GM18873 (cell line): ENCODE measurements around the gene SLIT3.

Experiments used
- ATAC-seq: cut with Tn5 transposase; IDR thresholded peaks from one replicate; pipeline ENCODE4 v1.9.1; 2021; ENCODE audit warnings: mild to moderate bottlenecking, moderate library complexity, moderate number of reproducible peaks; ENCODE audit not compliant: unreplicated experiment, low FRiP score

Gene SLIT3

DNA sequence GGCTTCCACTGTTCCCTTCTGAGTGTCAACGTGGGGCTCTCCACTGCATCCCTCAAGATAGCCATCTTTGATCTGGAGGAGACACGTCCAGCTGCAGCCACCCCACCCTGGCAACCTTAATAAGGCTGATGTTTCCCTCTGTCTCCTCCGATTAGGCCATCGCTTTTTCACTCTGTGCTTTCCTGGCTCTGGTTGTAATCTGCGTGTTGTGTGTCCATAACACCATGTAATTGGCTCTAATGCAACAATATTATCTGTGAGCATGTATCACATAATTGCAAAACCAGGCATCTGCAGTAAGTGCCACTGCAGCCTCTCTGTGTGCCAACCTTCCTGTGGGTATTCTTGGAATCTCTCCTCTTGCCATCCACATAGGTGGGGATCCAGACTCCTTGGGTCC is 471.9 kb downstream of the SLIT3 start:
- no peak for ATAC-seq

DNA sequence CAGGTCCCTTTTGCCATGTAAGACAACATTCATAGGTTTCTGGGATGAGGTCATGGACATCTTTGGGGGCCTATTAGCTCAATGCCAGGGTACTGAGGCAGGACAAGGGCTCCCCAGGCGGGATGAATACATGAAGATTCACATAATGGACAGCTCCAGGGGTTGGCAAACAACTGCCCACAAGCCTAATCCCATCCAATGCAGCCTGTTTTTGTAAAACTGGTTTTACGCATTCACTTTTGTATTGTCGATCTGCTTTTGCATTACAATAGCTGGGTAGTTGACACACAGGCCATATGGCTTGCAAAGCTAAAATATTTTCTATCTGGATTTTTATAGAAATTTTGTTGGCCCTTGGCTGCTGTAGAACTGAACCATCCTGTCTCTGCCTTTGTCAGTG is 473.3 kb downstream of the SLIT3 start:
- ATAC-seq = no peak

DNA sequence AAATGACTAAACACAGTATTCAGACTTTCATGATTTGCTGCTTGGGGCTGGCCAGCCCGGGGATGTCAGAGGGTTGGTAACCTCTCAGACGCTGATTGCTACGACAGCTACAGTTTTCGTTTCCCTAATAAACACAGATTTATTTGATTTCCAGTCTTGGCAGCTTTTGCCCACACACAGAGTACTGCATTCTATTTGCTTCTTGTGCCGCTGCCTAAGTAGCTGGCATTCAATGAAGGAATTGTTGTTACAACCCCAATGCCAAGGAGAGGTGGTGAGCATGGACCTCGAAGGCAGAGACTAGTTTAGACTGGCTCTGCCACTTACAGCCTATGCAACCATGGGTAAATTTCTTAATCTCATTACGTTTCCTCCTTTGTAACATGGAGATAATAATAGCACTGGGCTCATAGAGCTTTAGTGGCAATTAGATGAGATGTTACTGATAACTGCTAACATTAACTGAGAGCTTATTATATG is 474.7 kb downstream of the SLIT3 start:
- ATAC-seq = no peak

DNA sequence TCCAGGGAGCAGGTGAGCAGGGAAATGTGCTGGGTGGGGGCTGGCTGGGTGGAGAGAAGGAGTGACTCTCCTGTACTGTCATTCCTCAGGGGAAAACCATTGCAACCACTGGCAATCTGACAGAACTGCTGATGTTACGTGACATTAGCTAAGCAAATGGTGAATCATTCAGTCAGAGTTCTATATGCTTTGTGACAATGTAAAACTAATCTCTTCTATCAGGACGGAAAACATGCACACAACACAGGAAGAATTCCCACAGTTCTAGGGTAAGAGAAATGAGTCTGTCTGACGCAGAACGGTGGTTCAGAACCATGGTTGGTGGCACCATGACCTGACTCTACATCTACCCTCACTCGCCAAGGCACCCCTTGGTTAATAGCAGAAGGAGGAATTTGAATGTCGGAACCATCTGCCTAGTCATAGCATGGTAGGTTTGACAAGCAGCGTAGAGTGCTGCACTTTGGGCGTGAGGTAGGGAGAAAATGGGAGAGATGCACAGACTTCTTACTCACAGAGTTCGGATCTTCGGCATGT is 478.1 kb downstream of the SLIT3 start:
- no peak for ATAC-seq

DNA sequence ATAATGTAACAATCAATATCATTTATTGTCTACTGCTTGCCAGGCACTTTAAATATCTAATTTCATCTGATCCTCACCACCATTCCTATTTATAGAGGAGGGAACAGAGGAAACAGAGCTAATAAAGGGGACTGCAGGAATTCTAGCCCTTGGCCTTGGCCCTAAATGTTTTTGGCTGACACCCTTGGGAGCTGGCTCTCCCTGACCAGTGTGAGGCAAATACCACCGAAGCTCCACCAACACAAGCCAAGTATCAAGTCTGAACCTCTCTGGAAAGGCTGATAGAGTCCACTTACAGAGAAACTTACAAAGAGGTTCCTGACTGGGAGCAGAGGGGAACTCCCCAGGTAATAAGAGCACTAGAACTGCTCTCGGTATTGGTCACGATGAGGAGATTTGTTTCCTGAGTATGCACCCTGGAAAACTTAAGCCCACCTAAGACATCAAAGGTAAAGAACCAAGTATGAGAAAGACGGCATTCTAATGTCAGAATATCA is 478.6 kb downstream of the SLIT3 start:
- no peak for ATAC-seq

DNA sequence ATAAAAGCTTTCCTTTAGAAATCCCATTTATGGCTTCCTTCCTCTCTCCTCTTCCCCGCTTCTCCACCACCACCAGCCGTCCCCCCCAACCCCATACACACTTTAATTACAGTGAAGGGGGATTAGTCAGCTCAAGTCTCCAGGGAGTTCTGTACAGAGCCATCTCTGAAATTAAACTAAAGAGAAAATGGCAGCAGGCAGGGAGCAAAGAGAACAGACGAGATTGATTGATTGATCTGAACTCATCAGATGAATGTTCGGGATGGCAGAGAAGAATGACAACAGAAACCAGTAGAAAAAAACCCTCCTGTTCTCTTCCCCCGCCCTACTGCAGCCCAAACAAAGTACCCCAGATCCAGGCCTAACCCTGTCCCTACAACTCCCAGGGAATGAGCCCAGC is 480.1 kb downstream of the SLIT3 start:
- ATAC-seq = no peak

DNA sequence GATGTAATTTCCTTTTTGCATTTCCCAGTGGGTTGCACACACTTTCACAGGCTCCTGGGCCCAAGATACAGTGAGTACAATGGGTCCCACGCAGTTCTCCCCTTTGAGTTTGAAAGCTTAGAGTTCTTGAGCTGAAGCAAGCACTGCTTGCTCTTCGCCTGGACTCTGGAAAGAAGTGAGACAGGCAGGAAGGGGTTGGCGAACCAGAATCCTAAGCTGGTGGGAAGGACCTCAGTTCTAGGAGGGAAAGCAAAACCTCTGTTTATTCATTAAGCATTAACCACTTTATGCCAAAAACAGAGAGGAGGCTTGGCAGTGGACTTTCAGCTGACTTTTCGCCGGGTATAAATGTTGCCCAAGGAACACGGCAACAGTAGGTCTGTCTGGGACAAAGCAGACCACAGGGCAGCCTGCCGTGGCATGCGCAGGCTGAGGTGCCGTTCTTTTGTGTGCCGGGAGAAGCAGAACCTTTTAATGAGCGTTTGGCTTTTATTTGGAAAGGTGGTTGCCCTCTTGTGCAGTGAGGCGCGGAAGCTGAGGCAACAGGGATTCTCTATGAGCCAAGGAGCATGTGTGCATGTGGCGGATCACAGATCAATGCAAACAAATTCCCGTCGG is 481.8 kb downstream of the SLIT3 start:
- ATAC-seq = no peak

DNA sequence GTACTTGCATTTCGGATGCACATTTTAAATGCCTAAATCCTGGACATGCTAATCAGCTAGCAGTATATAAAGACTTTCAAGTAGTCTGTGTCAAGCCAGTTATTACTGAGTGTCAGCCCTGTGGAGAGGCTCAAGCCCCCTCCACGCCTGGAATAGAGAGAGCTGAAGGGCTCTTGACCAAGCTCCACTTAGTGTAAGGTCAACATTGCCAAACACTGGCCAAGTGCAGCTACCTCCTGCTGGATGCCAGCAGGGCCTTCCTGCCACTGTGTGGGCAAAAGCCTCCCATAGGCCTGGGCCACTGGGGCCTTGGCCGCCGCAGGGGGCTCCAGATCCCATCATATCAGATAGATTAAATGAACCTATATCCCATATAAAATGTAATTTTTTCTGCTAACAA is 482.4 kb downstream of the SLIT3 start:
- no peak for ATAC-seq

DNA sequence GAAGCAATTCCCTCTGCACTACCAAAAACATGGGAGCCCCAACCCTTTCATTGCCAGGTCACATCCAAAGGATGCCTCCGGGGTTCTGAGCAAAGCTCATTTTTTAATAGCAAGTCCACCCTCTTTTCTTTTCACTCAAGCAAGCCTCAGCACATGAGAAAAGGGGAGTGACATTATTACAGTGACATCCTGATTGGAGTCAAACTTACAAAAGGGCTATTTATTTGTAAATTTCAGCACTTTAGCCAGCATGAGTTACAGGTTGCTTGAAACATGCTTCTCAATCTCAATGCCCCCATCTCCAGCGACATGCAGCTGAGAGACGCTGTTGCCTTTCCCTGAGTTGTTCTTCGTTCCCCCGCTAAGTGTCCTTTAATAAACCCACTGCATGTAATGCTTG is 483.3 kb downstream of the SLIT3 start:
- ATAC-seq = no peak

DNA sequence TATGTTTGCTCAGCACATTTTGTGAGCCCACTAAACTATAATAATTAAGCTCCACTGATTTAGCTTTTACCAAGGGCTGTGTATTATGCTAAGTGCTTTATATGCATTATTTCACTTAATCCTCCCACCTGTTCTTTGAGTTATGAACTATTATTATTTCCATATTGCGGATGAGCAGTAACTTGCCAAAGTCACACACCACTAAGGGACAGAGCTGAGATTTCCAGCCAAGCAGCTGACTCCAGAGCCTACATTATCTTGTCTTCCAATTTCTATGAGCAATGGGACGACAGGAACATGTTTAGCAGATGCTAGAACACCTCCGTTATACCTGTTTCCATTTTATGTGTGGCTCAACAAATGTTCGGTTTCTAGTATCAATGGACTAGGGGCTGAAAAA is 484.3 kb downstream of the SLIT3 start:
- no peak for ATAC-seq

DNA sequence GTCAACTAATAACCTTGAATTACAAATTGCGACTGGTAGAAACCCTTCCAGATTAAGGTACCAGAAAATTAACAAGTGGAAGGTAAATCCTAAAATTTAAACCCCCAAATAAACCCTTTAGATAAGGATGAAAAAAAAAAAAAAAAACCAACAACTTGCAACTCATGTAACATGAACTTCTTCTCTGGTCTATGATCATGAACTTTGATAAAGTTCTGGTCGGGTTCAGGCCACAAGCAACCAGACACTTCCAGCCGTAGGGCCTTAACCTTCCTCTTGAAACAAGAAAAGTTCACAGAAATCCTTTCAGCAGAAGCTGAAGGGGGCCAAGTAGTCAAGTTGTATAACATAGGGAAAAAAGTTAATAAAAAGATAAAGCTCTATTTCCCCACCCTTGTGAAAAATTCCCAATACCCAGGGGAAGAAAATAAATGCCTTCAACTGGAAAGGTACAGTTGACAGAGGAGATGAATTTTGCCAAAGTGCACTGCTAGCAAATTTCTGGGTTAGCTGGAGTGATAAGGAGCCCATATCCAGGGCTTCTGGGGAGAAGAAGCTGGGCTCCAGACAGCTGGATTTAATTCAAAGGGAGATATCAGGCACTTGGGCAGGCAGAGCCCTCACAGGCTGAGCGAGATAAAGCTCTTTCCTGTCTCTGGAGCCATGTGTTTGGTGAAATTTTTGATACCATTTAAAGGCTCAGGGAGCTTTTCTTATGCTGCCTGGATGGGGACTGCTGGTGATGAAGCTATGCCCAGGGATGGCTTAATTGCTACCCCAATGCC is 487.6 kb downstream of the SLIT3 start:
- no peak for ATAC-seq

DNA sequence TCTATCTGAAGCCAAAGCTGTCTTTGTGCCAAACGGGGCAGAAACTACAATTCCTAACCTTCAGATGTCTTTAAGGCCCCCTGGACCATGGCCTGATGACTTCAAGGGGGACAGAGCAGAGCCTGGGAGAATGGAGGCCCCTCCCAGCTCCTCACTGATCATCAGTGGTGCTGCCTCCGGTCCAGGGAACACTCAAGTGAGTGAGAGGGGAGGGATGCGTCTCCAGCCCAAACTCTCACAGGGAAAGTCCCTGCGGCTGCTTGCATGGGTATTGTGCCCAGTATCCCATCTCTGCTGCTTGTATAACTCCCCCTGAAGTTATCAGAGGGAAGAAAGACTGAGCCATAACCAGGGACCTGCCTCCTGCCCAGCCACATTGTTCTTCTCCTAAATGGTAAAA is 490.3 kb downstream of the SLIT3 start:
- no peak for ATAC-seq

DNA sequence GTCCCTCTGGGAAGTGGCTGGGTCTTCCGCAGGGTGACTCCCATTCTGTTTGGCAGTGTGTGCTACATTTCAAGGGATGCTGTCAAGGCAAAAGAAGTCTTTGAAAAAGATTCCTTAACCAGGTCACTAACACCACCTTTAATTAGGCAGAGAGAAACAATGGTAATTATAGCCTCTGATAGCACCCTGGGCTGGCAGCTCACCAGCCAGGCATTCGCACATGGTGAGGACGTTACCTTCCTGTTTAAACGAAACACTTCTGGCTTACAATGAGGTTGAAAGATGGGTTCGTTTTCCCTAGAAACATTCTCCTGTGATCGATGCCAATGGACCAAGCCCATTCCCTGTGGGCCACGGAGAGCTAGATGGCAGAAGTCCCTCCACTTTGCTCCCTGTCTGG is 491.7 kb downstream of the SLIT3 start:
- no peak for ATAC-seq

DNA sequence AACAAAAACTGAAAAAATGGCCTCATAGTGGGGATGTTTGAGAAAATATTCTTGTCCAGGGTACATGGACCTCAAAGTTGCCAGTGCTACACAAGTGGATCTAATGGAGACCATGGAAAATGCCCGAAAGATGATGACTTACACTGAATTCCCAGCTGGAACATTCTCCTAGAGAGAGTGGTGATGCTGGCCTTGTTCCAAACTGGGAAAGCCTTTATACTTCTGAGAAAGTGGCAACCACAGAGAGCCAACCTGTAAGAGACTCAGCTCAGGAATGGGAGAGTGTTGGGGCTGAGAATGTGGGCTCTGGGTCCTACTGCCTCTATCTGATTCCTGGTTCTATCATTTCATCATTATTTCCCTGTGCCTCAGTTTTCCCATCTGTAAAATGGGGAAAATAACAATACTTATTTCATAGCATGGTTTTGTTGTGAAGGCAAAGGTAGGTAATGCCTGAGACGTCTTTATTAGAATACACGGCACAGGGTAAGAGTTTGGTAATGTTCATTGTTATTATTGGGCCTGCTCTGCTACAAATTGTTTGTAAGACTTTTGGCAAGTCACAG is 492.8 kb downstream of the SLIT3 start:
- no peak for ATAC-seq

DNA sequence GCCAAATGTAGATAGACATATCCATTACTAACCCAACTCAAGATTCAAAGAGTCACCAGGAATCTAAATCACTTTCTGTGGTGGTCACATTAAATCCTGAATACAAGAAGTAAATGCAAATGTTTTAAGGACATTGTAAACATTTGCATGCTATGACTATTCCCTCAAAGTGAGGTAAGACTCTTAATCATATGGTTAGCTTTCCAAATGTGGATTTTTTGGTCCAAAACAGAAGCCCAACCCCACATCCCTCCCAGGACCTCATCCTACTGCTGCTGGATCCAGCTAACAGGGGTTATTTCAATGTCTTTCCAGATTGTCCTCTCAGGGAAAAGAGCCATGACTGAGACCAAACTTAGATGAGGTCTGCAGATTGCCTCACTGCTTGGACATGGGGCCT is 493.7 kb downstream of the SLIT3 start:
- ATAC-seq = no peak

DNA sequence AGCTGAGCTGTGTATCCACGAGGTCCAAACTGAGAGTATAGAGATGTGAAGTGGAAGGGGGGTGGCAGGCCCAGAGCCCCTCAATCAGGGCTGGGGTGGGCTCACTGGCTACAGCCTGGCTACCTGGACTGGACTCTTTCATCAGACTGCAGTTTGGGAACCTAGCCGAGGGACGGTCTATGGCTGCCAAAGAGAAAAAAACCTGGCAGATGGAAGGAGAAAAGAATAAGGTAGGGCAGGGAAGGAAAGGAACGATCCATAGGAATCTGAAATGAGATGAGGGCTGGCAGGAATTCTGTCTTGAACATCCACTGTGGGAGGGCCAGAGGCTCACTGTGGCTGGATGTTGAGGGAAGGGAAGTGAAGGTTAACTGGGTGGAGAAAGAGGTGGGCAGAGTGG is 497.4 kb downstream of the SLIT3 start:
- ATAC-seq = no peak

DNA sequence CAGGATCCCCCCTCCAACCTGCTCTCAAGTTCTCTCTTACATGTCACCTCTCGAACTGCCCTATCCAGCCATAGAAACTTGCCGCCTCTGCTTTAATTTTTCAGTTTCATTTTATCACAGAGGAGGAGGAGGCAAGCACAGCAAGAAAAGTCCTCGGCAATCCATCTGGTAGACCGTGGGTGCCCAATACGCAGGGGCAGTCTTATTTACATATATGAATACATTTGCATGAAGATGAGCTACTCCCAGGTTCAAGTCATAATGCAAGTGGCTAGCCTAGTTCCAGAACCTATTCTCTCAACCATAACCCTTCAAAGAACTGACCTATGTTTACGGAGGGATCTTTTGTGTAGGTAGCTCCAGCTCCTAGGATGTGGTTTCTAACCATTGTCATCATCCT is 498.6 kb downstream of the SLIT3 start:
- no peak for ATAC-seq

DNA sequence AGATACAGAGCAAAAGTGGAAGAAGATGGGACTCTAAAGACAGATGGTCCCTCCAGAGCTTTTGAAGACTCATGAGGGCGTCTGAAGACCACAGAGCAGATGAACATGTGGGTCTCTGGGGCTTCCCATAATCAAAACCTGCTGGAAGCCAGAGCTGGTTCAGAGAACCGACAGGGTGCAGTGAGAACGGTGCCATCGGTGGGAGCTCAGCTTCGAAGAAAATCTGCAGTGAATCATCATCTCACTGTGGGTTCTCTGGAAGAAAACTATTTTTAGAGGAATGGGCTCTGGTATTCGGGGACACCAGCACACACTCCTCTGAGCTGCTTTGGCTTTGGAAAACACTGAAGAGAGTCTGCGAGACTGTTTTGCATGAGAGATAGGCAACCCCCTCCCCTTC is 499.4 kb downstream of the SLIT3 start:
- ATAC-seq = no peak

DNA sequence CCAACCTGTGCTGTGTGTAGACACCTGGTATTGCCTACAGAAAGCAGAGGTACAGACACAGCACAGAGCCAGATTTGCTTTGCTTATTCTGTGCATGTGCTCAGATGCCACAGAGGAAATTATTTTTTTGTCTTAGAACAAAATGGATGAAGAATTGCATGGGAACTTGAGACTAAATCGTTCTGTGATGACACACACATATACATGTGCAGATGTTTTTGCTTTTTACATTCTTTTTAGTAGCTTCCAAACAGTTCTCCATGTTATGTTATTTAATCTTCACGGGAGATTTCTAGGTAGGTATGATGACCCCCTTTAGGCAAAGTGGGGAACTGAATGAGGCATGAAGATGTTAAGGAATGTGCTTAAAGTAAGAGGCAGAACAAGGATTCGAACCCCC is 500.2 kb downstream of the SLIT3 start:
- ATAC-seq = no peak

DNA sequence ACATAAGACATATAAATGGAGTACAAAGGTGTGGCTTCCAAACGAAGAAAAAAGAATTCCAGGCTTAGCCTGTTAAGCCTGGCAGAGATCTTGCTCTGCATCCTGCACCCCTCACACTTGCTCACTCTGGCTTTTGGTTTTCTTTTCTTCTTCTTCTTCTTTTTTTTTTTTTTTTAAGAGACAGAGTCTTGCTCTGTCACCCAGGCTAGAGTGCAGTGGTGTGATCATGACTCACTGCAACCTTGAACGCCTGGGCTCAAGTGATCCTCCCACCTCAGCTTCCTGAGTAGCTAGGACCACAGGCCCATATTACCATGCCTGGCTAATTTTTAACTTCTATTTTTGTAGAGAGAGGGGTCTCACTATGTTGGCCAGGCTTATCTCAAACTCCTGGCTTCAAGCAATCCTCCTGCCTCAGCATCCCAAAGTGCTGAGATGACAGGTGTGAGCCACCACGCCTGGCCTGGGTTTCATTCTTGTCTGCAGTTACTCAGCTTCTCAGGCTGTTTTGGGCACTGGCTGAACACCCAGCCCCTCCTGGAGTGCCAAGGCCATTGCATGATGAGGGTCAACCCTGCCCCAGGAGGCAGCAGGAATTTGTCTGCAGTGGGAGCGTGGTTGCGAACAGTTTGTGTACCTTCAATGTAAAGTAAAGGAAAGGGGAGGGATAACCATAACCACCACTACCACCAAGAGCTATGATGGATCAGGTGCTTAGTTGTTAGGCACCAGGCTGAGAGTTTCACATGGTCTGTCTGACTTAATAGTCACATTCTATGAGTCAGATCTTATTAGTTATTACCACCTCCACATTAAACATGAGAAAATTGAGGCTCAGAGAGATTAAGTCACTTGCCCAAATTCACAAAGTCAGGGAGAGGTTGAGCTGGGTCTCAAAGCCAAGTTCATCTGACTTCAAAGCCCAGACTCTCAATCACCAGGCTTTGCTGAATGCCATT is 502.6 kb downstream of the SLIT3 start:
- no peak for ATAC-seq
